Measurements from ENCODE around the gene ZCCHC7. TPM values are rescaled to one million over a fixed set of nuclear protein-coding genes. Genes with fewer than 3 reads are reported as not detected.

Gene ZCCHC7
- total RNA-seq, 4 donors from 2014 or later, result 12.1 to 19.1 (median 15.6) TPM

DNA sequence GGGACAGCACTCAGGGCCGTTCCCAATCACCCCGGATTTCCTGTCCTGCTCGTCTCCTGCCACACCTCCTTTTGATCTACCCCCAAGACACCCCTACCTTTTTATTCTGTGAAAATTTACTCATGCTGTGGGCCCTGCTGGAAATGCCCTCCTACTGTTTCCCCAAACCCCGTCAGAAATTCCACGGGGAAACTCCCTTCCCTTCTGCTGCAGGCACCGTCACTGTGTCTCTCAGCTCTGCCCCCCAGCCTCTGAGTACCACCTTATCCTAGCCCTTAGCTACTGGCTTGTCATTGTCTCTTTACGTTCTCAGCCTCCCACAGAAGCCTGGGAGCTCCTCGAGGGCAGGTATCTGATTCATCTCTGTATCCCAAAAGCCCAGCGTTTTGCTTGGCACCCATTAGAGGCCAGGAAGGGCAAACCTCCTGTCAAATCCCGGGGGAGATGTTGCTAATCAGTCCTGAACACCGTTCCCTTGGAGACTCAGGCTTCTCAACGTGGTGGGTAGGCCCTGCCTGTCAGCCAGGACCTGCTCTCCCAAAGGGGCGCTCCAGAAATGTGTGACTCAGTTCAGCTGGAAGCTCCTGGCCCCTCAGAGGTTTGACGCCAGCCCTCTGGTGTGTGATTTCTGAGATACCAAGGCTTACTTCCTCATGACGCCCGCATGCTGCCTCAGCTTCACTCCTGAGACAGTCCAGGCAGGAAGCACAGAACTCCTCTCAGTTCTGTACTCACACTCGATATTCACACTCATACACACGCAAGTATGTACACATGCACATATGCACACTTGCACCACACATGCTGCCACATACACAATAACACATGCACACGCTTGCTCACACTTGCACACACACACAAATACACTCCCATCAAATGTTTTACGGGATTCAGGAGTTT lies 251.4 kb downstream of the ZCCHC7 start:
- no peaks in the 10 kb centered on the region for H3K4me1 ChIP-seq
- no peak for TF ChIP-seq POLR2AphosphoS5 (IDR thresholded peaks at IDR 0.05)
- TF ChIP-seq POLR2A (IDR thresholded peaks at IDR 0.05; ENCODE audit: low read depth), result no peak
- no peak for TF ChIP-seq EP300 (IDR thresholded peaks at IDR 0.05)
- TF ChIP-seq, protein P1, sequence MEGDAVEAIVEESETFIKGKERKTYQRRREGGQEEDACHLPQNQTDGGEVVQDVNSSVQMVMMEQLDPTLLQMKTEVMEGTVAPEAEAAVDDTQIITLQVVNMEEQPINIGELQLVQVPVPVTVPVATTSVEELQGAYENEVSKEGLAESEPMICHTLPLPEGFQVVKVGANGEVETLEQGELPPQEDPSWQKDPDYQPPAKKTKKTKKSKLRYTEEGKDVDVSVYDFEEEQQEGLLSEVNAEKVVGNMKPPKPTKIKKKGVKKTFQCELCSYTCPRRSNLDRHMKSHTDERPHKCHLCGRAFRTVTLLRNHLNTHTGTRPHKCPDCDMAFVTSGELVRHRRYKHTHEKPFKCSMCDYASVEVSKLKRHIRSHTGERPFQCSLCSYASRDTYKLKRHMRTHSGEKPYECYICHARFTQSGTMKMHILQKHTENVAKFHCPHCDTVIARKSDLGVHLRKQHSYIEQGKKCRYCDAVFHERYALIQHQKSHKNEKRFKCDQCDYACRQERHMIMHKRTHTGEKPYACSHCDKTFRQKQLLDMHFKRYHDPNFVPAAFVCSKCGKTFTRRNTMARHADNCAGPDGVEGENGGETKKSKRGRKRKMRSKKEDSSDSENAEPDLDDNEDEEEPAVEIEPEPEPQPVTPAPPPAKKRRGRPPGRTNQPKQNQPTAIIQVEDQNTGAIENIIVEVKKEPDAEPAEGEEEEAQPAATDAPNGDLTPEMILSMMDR (IDR thresholded peaks at IDR 0.05), result no peak
- H3K9me3 ChIP-seq, result no peaks in the 10 kb centered on the region
- 65% methylated on average over 17 of the region's 20 CpGs for WGBS
- H3K27me3 ChIP-seq, result no peaks in the 10 kb centered on the region
- intact Hi-C loops (cut with DNase I), result no loop called here
- no peak overlapping the region for H3K27ac ChIP-seq (replicated peaks in 1 of 4)
- H3K36me3 ChIP-seq, result no peaks in the 10 kb centered on the region
- no peak for DNase-seq (ENCODE audit: extremely low spot score)
- H3K4me3 ChIP-seq, result no peak overlapping the region

DNA sequence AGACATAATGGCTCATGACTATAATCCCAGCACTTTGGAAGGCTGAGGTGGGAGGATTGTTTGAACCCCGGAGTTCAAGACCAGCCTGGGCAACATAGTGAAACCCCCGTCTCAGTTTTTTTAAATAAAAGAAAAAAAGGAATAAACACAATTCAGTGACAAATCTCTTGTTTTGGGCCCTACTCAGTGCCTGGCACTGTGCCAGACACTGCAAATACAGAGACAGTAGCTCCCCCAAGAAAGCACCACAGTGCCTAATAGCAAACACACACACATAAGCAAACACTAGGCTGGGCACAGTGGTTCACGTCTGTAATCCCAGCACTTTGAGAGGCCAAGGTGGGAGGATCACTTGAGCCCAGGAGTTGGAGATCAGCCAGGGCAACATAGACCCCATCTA lies 252.5 kb downstream of the ZCCHC7 start:
- Histone ChIP-seq H3K4me1 (no peaks in the 10 kb centered on the region), H3K27ac (replicated peaks in 1 of 4) (no peak overlapping the region), H3K27me3 (no peaks in the 10 kb centered on the region), H3K9me3 (no peaks in the 10 kb centered on the region), H3K36me3 (no peaks in the 10 kb centered on the region), H3K4me3 (no peak overlapping the region)
- WGBS, result 79% methylated on average over 2 of the region's 3 CpGs
- DNase-seq (ENCODE audit: extremely low spot score), result no peak
- intact Hi-C loops (cut with DNase I), result no loop called here
- no peak for TF ChIP-seq EP300 (IDR thresholded peaks at IDR 0.05)
- no peak for TF ChIP-seq POLR2AphosphoS5 (IDR thresholded peaks at IDR 0.05)
- TF ChIP-seq POLR2A (IDR thresholded peaks at IDR 0.05; ENCODE audit: low read depth), result no peak
- TF ChIP-seq, protein P1 (IDR thresholded peaks at IDR 0.05), result no peak

DNA sequence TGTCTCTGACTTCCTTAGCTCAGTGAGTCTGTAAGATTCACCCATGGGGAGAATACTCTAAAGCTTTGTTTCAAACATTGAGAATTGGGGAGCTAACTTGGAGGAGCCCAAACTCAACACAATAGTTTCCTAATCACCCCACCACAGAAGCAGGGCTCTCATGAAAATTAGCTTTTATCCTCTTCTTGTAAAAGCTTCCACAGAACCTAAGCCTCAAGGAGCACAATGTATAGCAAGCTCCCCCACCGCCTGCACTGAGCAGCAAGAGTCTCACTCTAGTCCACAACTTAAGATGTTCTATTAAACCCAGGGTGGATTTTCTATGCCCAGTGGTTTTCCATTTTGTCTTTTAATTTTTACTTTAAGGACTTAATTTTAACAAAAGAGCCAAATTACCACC lies 253.2 kb downstream of the ZCCHC7 start:
- no peak for DNase-seq (ENCODE audit: extremely low spot score)
- no peak overlapping the region for H3K4me3 ChIP-seq
- H3K36me3 ChIP-seq, result no peaks in the 10 kb centered on the region
- TF ChIP-seq EP300 (IDR thresholded peaks at IDR 0.05) (no peak), POLR2A (IDR thresholded peaks at IDR 0.05; ENCODE audit: low read depth) (no peak), POLR2AphosphoS5 (IDR thresholded peaks at IDR 0.05) (no peak)
- TF ChIP-seq, protein P1 (IDR thresholded peaks at IDR 0.05), result no peak
- no peak overlapping the region for H3K27ac ChIP-seq (replicated peaks in 1 of 4)
- intact Hi-C loops (cut with DNase I), result no loop called here
- no peaks in the 10 kb centered on the region for H3K4me1 ChIP-seq
- WGBS, result 96% methylated on average over 1 of the region's 1 CpG
- no peaks in the 10 kb centered on the region for H3K9me3 ChIP-seq
- no peaks in the 10 kb centered on the region for H3K27me3 ChIP-seq

- Histone ChIP-seq H3K27ac (replicated peaks in 1 of 4) (no peak overlapping the region), H3K27me3 (no peaks in the 10 kb centered on the region), H3K4me3 (no peak overlapping the region), H3K36me3 (no peaks in the 10 kb centered on the region), H3K9me3 (no peaks in the 10 kb centered on the region), H3K4me1 (no peaks in the 10 kb centered on the region)
- TF ChIP-seq, protein P1 (IDR thresholded peaks at IDR 0.05), result no peak
- TF ChIP-seq POLR2A (IDR thresholded peaks at IDR 0.05; ENCODE audit: low read depth) (no peak), POLR2AphosphoS5 (IDR thresholded peaks at IDR 0.05) (no peak), EP300 (IDR thresholded peaks at IDR 0.05) (no peak)
- WGBS, result 88% methylated on average over 6 of the region's 6 CpGs
- intact Hi-C loops (cut with DNase I), result no loop called here
- DNase-seq (ENCODE audit: extremely low spot score), result no peak
Measured at GRCh38 chr9:37374892-37375291, 254.5 kb downstream of the ZCCHC7 start.
